ENCODE results near the gene SCNN1B.
"Not testable (repeated sequence)": the region's sequence is repeated elsewhere in the genome, so short reads cannot be mapped to it uniquely, and the experiment has no call there.

The SCNN1B gene

GRCh38 chr16:23355106-23355670, 53.1 kb downstream of the SCNN1B start:
- no peak for DNase-seq

- DNase-seq, result no peak
Observed at GRCh38 chr16:23356941-23357340, 54.8 kb downstream of the SCNN1B start.

GRCh38 chr16:23357761-23358290, 55.7 kb downstream of the SCNN1B start:
- DNase-seq, result no peak

GRCh38 chr16:23359092-23359760, 57.1 kb downstream of the SCNN1B start:
- DNase-seq, result no peak

- no peak for DNase-seq
Observed at GRCh38 chr16:23362460-23363317, 60.6 kb downstream of the SCNN1B start.

- DNase-seq, result no peak
Observed at GRCh38 chr16:23365602-23366240, 63.6 kb downstream of the SCNN1B start.

- DNase-seq, result not testable (repeated sequence)
Observed at GRCh38 chr16:23366341-23366740, 64.2 kb downstream of the SCNN1B start.

GRCh38 chr16:23367564-23367963, 65.5 kb downstream of the SCNN1B start:
- DNase-seq, result no peak

GRCh38 chr16:23367988-23368387, 65.9 kb downstream of the SCNN1B start:
- DNase-seq, result no peak

GRCh38 chr16:23368469-23368868, 66.4 kb downstream of the SCNN1B start:
- DNase-seq, result no peak

GRCh38 chr16:23369416-23369815, 67.3 kb downstream of the SCNN1B start:
- DNase-seq, result no peak

GRCh38 chr16:23371368-23371767, 69.3 kb downstream of the SCNN1B start:
- no peak for DNase-seq

- no peak for DNase-seq
Observed at GRCh38 chr16:23373436-23374219, 71.5 kb downstream of the SCNN1B start.

- DNase-seq, result no peak
Observed at GRCh38 chr16:23374721-23375510, 72.8 kb downstream of the SCNN1B start.

- no peak for DNase-seq
Observed at GRCh38 chr16:23375643-23376042, 73.5 kb downstream of the SCNN1B start.

GRCh38 chr16:23377071-23377931, 75.2 kb downstream of the SCNN1B start:
- DNase-seq, result no peak

GRCh38 chr16:23378256-23378655, 76.2 kb downstream of the SCNN1B start:
- DNase-seq, result no peak

GRCh38 chr16:23378921-23379320, 76.8 kb downstream of the SCNN1B start:
- DNase-seq, result no peak

- no peak for DNase-seq
Observed at GRCh38 chr16:23379707-23380106, 77.6 kb downstream of the SCNN1B start.

- DNase-seq, result no peak
Observed at GRCh38 chr16:23380501-23380951, 78.4 kb downstream of the SCNN1B start.
